Measurements from ENCODE around the gene MAN1A1.

GRCh38 chr6:119197271-119197670 lies 152.3 kb downstream of the MAN1A1 start:
- TF ChIP-seq CTCF (IDR thresholded peaks at IDR 0.05; ENCODE audit: control extremely low read depth in 1 of 3, insufficient read depth in 1 of 3, low read depth in 1 of 3, low read length in 3 of 3) = no peak
- TF ChIP-seq TEAD4 (IDR thresholded peaks at IDR 0.05; ENCODE audit: low read depth, low read length) = no peak
- no peak for TF ChIP-seq EP300 (IDR thresholded peaks at IDR 0.05; ENCODE audit: borderline replicate concordance in 1 of 2, low read depth in 2 of 2, low read length in 2 of 2)
- TF ChIP-seq POLR2AphosphoS5 (IDR thresholded peaks at IDR 0.05; ENCODE audit: low read depth, low read length) = no peak
- no peak for TF ChIP-seq RNF2 (IDR thresholded peaks at IDR 0.05; ENCODE audit: borderline replicate concordance, low read depth, low read length, missing control alignments, poor library complexity, severe bottlenecking)
- TF ChIP-seq POLR2A (IDR thresholded peaks at IDR 0.05; ENCODE audit: control extremely low read depth in 1 of 2, low read depth in 2 of 2, low read length in 2 of 2) = no peak
- no peak for TF ChIP-seq TAF1 (IDR thresholded peaks at IDR 0.05; ENCODE audit: low read depth, low read length)
- TF ChIP-seq MAX (IDR thresholded peaks at IDR 0.05) = no peak
- TF ChIP-seq CEBPB (IDR thresholded peaks at IDR 0.05; ENCODE audit: low read depth, low read length) = no peak
- no peak for TF ChIP-seq EZH2 (IDR thresholded peaks at IDR 0.05; ENCODE audit: low read depth, low read length, severe bottlenecking)
- TF ChIP-seq USF2 (IDR thresholded peaks at IDR 0.05; ENCODE audit: low read length) = no peak
- TF ChIP-seq TAF7 (optimal IDR thresholded peaks at IDR 0.05; ENCODE audit: borderline replicate concordance, low read depth, low read length) = no peak
